DOHH2 (cell line): Measurements from ENCODE around the gene DNAJB6.
A peak's percentile ranks its signal among the peaks of the same experiment; 100 is the strongest.

Experiments used
- H3F3A ChIP-seq: fragments of 200-600 bp; sonication (generic), shearing (Covaris generic); 2 replicates; pipeline ENCODE4 v1.6.0; 2016; ENCODE audit warnings: antibody characterized with exemption, mild to moderate bottlenecking; ENCODE audit not compliant: control insufficient read depth, insufficient read depth
- H3K27ac ChIP-seq: fragments of 200-600 bp; sonication (generic); 2 replicates; pipeline ENCODE4 v1.5.1; 2014; ENCODE audit warnings: low read depth, mild to moderate bottlenecking, low read length, moderate library complexity
- H3K27me3 ChIP-seq: fragments of 200-600 bp; sonication (generic); 2 replicates; pipeline ENCODE4 v1.6.1; 2014; ENCODE audit warnings: mild to moderate bottlenecking, low read length, mixed read lengths; ENCODE audit not compliant: control insufficient read depth
- H3K36me3 ChIP-seq: fragments of 200-600 bp; sonication (generic); 2 replicates; pipeline ENCODE4 v1.6.1; 2014; ENCODE audit warnings: mild to moderate bottlenecking, low read length, moderate library complexity, mixed read lengths; ENCODE audit not compliant: control insufficient read depth
- H3K4me1 ChIP-seq: fragments of 200-600 bp; sonication (generic); 2 replicates; pipeline ENCODE4 v1.6.1; 2014; ENCODE audit warnings: mild to moderate bottlenecking, low read length, mixed read lengths; ENCODE audit not compliant: control insufficient read depth
- H3K4me2 ChIP-seq: fragments of 200-600 bp; sonication (generic); 2 replicates; pipeline ENCODE4 v1.6.0; 2014; ENCODE audit warnings: mild to moderate bottlenecking, low read length, moderate library complexity
- H3K4me3 ChIP-seq: fragments of 200-600 bp; sonication (generic); 2 replicates; pipeline ENCODE4 v1.5.1; 2014; ENCODE audit warnings: mild to moderate bottlenecking, low read length, mixed read lengths
- H3K79me2 ChIP-seq: fragments of 200-600 bp; sonication (generic); 2 replicates; pipeline ENCODE4 v1.6.1; 2014; ENCODE audit warnings: mild to moderate bottlenecking, low read length, mixed read lengths; ENCODE audit not compliant: control insufficient read depth
- H3K9me2 ChIP-seq: fragments of 200-600 bp; sonication (generic); replicated peaks from 2 replicates; pipeline ENCODE4 v1.6.1; 2014; ENCODE audit warnings: mild to moderate bottlenecking, low read length, mixed read lengths; ENCODE audit not compliant: control insufficient read depth
- H3K9me3 ChIP-seq: fragments of 200-600 bp; sonication (generic); 2 replicates; pipeline ENCODE4 v1.6.1; 2014; ENCODE audit warnings: antibody characterized with exemption, low read length, mixed read lengths; ENCODE audit not compliant: control insufficient read depth, insufficient read depth
- H4K20me1 ChIP-seq: fragments of 200-600 bp; sonication (generic); 2 replicates; pipeline ENCODE4 v1.6.0; 2014; ENCODE audit warnings: low read depth, mild to moderate bottlenecking, antibody characterized with exemption, low read length, moderate library complexity; ENCODE audit not compliant: control insufficient read depth, insufficient read depth
- EZH2phosphoT487 ChIP-seq: fragments of 200-600 bp; sonication (generic); IDR thresholded peaks from 2 replicates; pipeline ENCODE4 v1.6.1; 2017; ENCODE audit warnings: borderline replicate concordance, mild to moderate bottlenecking, antibody characterized with exemption, low read length, moderate library complexity, mixed read lengths
- TF ChIP-seq, protein P1 (sequence below): fragments of 200-600 bp; sonication (generic); IDR thresholded peaks from one replicate; pipeline ENCODE4 v1.5.1; 2014; ENCODE audit warnings: antibody characterized with exemption, mild to moderate bottlenecking, low read depth, low read length; ENCODE audit not compliant: poor library complexity, severe bottlenecking

DNAJB6 gene

DNA sequence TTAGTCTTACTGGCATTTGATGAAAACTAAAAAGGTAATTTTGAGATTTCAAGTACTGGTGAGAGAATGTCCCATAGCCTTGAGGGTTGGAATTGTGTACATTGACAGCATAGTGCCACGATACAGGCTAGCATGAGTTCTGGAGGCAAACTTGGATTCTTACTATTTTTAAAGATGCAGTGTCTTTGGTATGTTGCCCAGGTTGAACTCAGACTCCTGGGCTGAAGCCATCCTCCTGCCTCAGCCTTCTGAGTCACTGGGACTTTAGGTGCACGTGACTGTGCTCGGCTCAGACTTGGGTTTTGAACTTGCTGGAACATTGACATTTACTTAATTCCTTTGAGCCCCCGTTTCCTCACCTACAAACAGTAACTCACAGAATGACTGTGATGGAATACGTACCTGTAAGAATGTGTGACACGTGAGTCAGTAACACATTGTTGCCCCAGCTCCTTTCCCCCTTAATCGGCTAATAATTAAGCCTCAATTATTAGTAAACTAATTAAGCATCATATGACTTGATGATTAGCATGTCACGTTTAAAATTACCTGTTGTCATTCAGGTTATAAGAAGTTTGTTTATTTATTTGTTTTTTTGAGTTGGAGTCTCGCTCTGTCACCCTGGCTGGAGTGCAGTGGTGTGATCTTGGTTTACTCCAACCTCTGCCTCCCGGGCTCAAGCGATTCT lies 10.6 kb downstream of the DNAJB6 start:
- Histone ChIP-seq H3K9me2 (no peaks in the 10 kb centered on the region), H3F3A (no peaks in the 10 kb centered on the region), H3K4me2 (no peak overlapping the region), H4K20me1 (peaks cover 51% of the 10 kb centered on the region), H3K4me3 (no peak overlapping the region), H3K9me3 (no peaks in the 10 kb centered on the region), H3K79me2 (peaks cover 100% of the 10 kb centered on the region), H3K27me3 (no peaks in the 10 kb centered on the region), H3K27ac (no peak overlapping the region), H3K4me1 (peaks cover 82% of the 10 kb centered on the region), H3K36me3 (peaks cover 28% of the 10 kb centered on the region)
- TF ChIP-seq, protein P1, sequence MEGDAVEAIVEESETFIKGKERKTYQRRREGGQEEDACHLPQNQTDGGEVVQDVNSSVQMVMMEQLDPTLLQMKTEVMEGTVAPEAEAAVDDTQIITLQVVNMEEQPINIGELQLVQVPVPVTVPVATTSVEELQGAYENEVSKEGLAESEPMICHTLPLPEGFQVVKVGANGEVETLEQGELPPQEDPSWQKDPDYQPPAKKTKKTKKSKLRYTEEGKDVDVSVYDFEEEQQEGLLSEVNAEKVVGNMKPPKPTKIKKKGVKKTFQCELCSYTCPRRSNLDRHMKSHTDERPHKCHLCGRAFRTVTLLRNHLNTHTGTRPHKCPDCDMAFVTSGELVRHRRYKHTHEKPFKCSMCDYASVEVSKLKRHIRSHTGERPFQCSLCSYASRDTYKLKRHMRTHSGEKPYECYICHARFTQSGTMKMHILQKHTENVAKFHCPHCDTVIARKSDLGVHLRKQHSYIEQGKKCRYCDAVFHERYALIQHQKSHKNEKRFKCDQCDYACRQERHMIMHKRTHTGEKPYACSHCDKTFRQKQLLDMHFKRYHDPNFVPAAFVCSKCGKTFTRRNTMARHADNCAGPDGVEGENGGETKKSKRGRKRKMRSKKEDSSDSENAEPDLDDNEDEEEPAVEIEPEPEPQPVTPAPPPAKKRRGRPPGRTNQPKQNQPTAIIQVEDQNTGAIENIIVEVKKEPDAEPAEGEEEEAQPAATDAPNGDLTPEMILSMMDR, result no peak
- TF ChIP-seq EZH2phosphoT487, result no peak

DNA sequence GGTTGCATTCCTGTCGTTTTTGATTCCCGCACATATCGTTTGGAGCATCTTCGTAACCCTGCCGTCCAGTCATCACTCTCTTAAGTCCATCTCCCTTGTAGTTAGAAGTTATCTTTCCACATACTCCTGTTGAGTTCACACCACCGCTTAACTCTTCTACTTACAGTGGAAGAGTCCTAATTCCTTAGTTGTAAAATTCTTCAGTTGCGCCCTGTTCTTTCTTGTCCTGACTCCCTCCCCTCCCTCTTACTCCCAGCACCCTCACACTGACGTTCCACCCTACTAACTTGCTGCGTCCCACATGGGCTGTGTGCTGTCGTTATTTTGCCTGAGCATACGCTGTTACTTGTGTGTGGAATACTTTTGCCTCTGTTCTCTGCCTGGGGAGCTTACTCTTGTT lies 11.7 kb downstream of the DNAJB6 start:
- Histone ChIP-seq H3K27me3 (no peaks in the 10 kb centered on the region), H4K20me1 (peaks cover 49% of the 10 kb centered on the region), H3K4me2 (no peak overlapping the region), H3K9me3 (no peaks in the 10 kb centered on the region), H3F3A (no peaks in the 10 kb centered on the region), H3K27ac (no peak overlapping the region), H3K4me3 (no peak overlapping the region), H3K9me2 (no peaks in the 10 kb centered on the region), H3K4me1 (peaks cover 79% of the 10 kb centered on the region), H3K79me2 (peaks cover 100% of the 10 kb centered on the region), H3K36me3 (peaks cover 23% of the 10 kb centered on the region)
- TF ChIP-seq, protein P1, result no peak
- no peak for TF ChIP-seq EZH2phosphoT487

DNA sequence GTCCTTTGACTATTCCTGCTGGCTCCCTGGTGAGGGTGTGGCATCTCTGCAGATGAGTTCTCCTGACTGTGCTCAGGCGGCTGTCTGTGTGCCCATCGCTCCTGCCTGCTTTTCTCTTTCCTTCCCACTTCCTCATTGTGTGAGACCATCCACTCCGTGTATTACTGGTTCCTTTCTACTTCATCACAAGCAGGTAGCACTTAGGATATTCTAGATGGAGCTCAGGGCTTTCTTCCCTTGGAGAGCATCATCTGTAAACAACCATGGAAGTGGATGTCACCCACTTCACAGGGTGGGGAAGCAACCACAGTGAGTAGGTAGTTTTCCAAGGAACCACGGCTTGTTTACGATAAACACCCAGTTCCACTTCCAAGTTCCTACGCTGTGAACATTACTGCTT lies 15.7 kb downstream of the DNAJB6 start:
- H3K36me3 ChIP-seq, result peaks cover 35% of the 10 kb centered on the region
- H3K9me2 ChIP-seq, result no peaks in the 10 kb centered on the region
- H3F3A ChIP-seq, result no peaks in the 10 kb centered on the region
- no peak for TF ChIP-seq EZH2phosphoT487
- TF ChIP-seq, protein P1, result no peak
- peak overlapping the region; percentile 41 for H3K4me2 ChIP-seq
- peaks cover 46% of the 10 kb centered on the region for H3K4me1 ChIP-seq
- no peaks in the 10 kb centered on the region for H3K9me3 ChIP-seq
- H3K4me3 ChIP-seq, result peak overlapping the region; percentile 18; the same call in 1 of the 2 replicates
- peaks cover 51% of the 10 kb centered on the region for H4K20me1 ChIP-seq
- H3K27me3 ChIP-seq, result no peaks in the 10 kb centered on the region
- H3K79me2 ChIP-seq, result peaks cover 100% of the 10 kb centered on the region
- no peak overlapping the region for H3K27ac ChIP-seq
